GM12864 (cell line): ENCODE results near the gene HS3ST2.

Experiments used
- DNase-seq: peaks from one replicate; pipeline ENCODE4 v3.0.0-alpha.2; 2011; ENCODE audit warnings: low read depth
- H3K4me3 ChIP-seq: 2 replicates; pipeline ENCODE4 v1.5.1; 2011; ENCODE audit warnings: mild to moderate bottlenecking, low read depth, low read length, control low read depth
- CTCF ChIP-seq: IDR thresholded peaks from 2 replicates; pipeline ENCODE4 v1.5.1; 2011; ENCODE audit warnings: low read depth, mild to moderate bottlenecking, moderate library complexity, low read length, control low read depth, inconsistent platforms; ENCODE audit errors: missing control alignments

The HS3ST2 gene

GRCh38 chr16:22843122-22843521, 29.2 kb downstream of the HS3ST2 start:
- DNase-seq = no peak
- no peak overlapping the region for H3K4me3 ChIP-seq
- TF ChIP-seq CTCF = no peak

GRCh38 chr16:22843856-22844255, 29.9 kb downstream of the HS3ST2 start:
- TF ChIP-seq CTCF = no peak
- no peak for DNase-seq
- no peak overlapping the region for H3K4me3 ChIP-seq

GRCh38 chr16:22844416-22844815, 30.5 kb downstream of the HS3ST2 start:
- no peak for DNase-seq
- no peak overlapping the region for H3K4me3 ChIP-seq
- TF ChIP-seq CTCF = no peak

GRCh38 chr16:22847100-22847499, 33.1 kb downstream of the HS3ST2 start:
- DNase-seq = no peak
- TF ChIP-seq CTCF = no peak
- H3K4me3 ChIP-seq = no peak overlapping the region

GRCh38 chr16:22847690-22848089, 33.7 kb downstream of the HS3ST2 start:
- no peak overlapping the region for H3K4me3 ChIP-seq
- TF ChIP-seq CTCF = no peak
- no peak for DNase-seq

- TF ChIP-seq CTCF = no peak
- no peak for DNase-seq
Measured at GRCh38 chr16:22848451-22848850, 34.5 kb downstream of the HS3ST2 start.

GRCh38 chr16:22849517-22849916, 35.6 kb downstream of the HS3ST2 start:
- no peak overlapping the region for H3K4me3 ChIP-seq
- DNase-seq = no peak
- no peak for TF ChIP-seq CTCF

More at GRCh38 chr16:22848451-22848850, 34.5 kb downstream of the HS3ST2 start:
- no peak overlapping the region for H3K4me3 ChIP-seq
